Measurements from ENCODE around the gene HSPB6.

GRCh38 chr19:35776102-35776788, 19.4 kb upstream of the HSPB6 start:
- no peak for TF ChIP-seq CTCF (conservative IDR thresholded peaks at IDR 0.05 in 1 of 2, IDR thresholded peaks at IDR 0.05 in 1 of 2; ENCODE audit: extremely low read depth in 1 of 2, insufficient read depth in 1 of 2, low read depth in 1 of 2, low read length in 2 of 2)
- TF ChIP-seq EZH2 (IDR thresholded peaks at IDR 0.05; ENCODE audit: borderline replicate concordance, low read length): no peak

Measured in mammary epithelial cell (primary cell).